ENCODE measurements around the gene ADGRL3. TPM values are rescaled to one million over a fixed set of nuclear protein-coding genes. Genes with fewer than 3 reads are reported as not detected.

The ADGRL3 gene
- total RNA-seq, 3 donors from 2014 or later (not counting 1 experiment from before 2014, with no cell fraction given): not detected

DNA sequence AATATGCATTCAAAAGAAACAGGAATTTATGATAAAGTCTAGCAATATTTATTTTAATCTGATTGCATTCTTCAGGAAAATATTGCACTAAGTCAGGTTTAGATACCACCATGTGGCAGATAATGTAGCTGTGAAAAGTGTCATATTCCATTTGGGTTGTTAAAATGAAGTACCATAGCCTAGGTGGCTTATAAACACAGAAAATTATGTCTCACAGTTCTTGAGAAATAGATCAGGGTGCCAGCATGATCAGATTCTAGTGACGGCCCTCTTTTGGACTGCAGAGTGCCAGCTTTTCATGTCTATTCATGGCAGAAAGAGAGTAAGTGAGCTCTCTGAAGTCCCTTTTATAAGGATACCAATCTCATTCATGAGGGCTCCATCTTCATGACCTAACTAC lies 5.6 kb upstream of the ADGRL3 start:
- Histone ChIP-seq H3K9me3 (ENCODE audit: control insufficient read depth, insufficient read depth, low read length) (peaks cover 2% of the 10 kb centered on the region), H3K36me3 (ENCODE audit: control insufficient read depth, insufficient read depth, low read length) (no peaks in the 10 kb centered on the region), H3K4me1 (ENCODE audit: control insufficient read depth, insufficient read depth, low read length) (no peaks in the 10 kb centered on the region), H3K27ac (ENCODE audit: low read length) (no peak overlapping the region), H3K27me3 (ENCODE audit: control insufficient read depth, insufficient read depth, low read length) (no peaks in the 10 kb centered on the region), H3K4me3 (ENCODE audit: low read length) (no peak overlapping the region)
- peaks cover 6 to 11% of the 10 kb centered on the region in 2 donors for H3K9me3 Mint-ChIP-seq
- peaks cover 10% of the 10 kb centered on the region for H3K36me3 Mint-ChIP-seq
- no peak overlapping the region for H3K27ac Mint-ChIP-seq
- ATAC-seq (no peak), DNase-seq (no peak)
- 88% methylated on average over 1 of the region's 1 CpG for WGBS (ENCODE audit: insufficient coverage)
- H3K27me3 Mint-ChIP-seq (ENCODE audit: low read depth in 2 of 2): peaks cover 4 to 10% of the 10 kb centered on the region in 2 donors
- no peak overlapping the region for H3K4me3 Mint-ChIP-seq
- intact Hi-C loops (cut with micrococcal nuclease): no loop called here
- no peaks in the 10 kb centered on the region for H3K4me1 Mint-ChIP-seq
- TF ChIP-seq, protein P1, sequence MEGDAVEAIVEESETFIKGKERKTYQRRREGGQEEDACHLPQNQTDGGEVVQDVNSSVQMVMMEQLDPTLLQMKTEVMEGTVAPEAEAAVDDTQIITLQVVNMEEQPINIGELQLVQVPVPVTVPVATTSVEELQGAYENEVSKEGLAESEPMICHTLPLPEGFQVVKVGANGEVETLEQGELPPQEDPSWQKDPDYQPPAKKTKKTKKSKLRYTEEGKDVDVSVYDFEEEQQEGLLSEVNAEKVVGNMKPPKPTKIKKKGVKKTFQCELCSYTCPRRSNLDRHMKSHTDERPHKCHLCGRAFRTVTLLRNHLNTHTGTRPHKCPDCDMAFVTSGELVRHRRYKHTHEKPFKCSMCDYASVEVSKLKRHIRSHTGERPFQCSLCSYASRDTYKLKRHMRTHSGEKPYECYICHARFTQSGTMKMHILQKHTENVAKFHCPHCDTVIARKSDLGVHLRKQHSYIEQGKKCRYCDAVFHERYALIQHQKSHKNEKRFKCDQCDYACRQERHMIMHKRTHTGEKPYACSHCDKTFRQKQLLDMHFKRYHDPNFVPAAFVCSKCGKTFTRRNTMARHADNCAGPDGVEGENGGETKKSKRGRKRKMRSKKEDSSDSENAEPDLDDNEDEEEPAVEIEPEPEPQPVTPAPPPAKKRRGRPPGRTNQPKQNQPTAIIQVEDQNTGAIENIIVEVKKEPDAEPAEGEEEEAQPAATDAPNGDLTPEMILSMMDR (IDR thresholded peaks at IDR 0.05): no peak

- Mint-ChIP-seq H3K4me1 (no peaks in the 10 kb centered on the region), H3K9me3 (peaks cover 5% of the 10 kb centered on the region in 2 donors), H3K27me3 (ENCODE audit: low read depth in 2 of 2) (peaks cover 7 to 14% of the 10 kb centered on the region in 2 donors), H3K27ac (no peak overlapping the region), H3K36me3 (peaks cover 13% of the 10 kb centered on the region), H3K4me3 (no peak overlapping the region)
- no peak overlapping the region for H3K27ac ChIP-seq (ENCODE audit: low read length)
- H3K36me3 ChIP-seq (ENCODE audit: control insufficient read depth, insufficient read depth, low read length): no peaks in the 10 kb centered on the region
- no peak for DNase-seq
- no peaks in the 10 kb centered on the region for H3K27me3 ChIP-seq (ENCODE audit: control insufficient read depth, insufficient read depth, low read length)
- WGBS (ENCODE audit: insufficient coverage): no CpG with 5 or more reads among the region's 1 CpG
- no peaks in the 10 kb centered on the region for H3K9me3 ChIP-seq (ENCODE audit: control insufficient read depth, insufficient read depth, low read length)
- no peaks in the 10 kb centered on the region for H3K4me1 ChIP-seq (ENCODE audit: control insufficient read depth, insufficient read depth, low read length)
- H3K4me3 ChIP-seq (ENCODE audit: low read length): no peak overlapping the region
- TF ChIP-seq, protein P1 (IDR thresholded peaks at IDR 0.05): no peak
- no peak for ATAC-seq
- intact Hi-C loops (cut with micrococcal nuclease): no loop called here
Measured at GRCh38 chr4:61195101-61195500, 5.0 kb upstream of the ADGRL3 start.

- H3K4me1 ChIP-seq (ENCODE audit: control insufficient read depth, insufficient read depth, low read length): peaks cover 6% of the 10 kb centered on the region
- H3K4me3 ChIP-seq (ENCODE audit: low read length): no peak overlapping the region
- Mint-ChIP-seq H3K4me3 (no peak overlapping the region), H3K9me3 (peaks cover 2 to 3% of the 10 kb centered on the region in 2 donors), H3K4me1 (no peaks in the 10 kb centered on the region), H3K36me3 (peaks cover 19% of the 10 kb centered on the region), H3K27ac (no peak overlapping the region), H3K27me3 (ENCODE audit: low read depth in 2 of 2) (peaks cover 28 to 35% of the 10 kb centered on the region in 2 donors)
- intact Hi-C loops (cut with micrococcal nuclease): no loop called here
- whole genome bisulfite sequencing (ENCODE audit: insufficient coverage): no CpG with 5 or more reads among the region's 1 CpG
- H3K9me3 ChIP-seq (ENCODE audit: control insufficient read depth, insufficient read depth, low read length): peaks cover 3% of the 10 kb centered on the region
- TF ChIP-seq, protein P1 (IDR thresholded peaks at IDR 0.05): no peak
- no peak for DNase-seq
- H3K27ac ChIP-seq (ENCODE audit: low read length): no peak overlapping the region
- H3K36me3 ChIP-seq (ENCODE audit: control insufficient read depth, insufficient read depth, low read length): no peaks in the 10 kb centered on the region
- H3K27me3 ChIP-seq (ENCODE audit: control insufficient read depth, insufficient read depth, low read length): peaks cover 8% of the 10 kb centered on the region
- no peak for ATAC-seq
Measured at GRCh38 chr4:61198686-61199085, 1.4 kb upstream of the ADGRL3 start.

DNA sequence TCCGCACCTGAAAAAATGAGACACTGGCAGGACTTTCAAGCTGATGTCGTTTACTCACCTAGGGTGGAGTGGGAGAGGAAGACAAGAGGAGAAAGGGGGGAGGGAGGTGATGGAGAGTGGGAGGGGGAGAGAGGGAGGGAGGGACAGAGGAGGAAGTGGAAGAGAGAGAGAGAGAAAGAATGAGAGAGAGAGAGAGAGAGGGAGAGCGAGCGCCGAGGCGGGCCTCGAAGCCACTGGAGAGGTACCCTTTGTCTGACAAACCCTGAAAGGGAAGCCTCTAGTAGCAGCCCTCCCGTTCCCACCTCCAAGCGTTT lies 296 bp upstream of the ADGRL3 start:
- Mint-ChIP-seq H3K9me3 (peaks cover 2% of the 10 kb centered on the region in 2 donors), H3K4me3 (no peak overlapping the region), H3K4me1 (no peaks in the 10 kb centered on the region), H3K36me3 (peaks cover 20% of the 10 kb centered on the region), H3K27ac (no peak overlapping the region), H3K27me3 (ENCODE audit: low read depth in 2 of 2) (peaks cover 30 to 35% of the 10 kb centered on the region in 2 donors)
- 6% methylated on average over 9 of the region's 9 CpGs for WGBS (ENCODE audit: insufficient coverage)
- H3K36me3 ChIP-seq (ENCODE audit: control insufficient read depth, insufficient read depth, low read length): no peaks in the 10 kb centered on the region
- no peak for ATAC-seq
- no peak overlapping the region for H3K4me3 ChIP-seq (ENCODE audit: low read length)
- H3K9me3 ChIP-seq (ENCODE audit: control insufficient read depth, insufficient read depth, low read length): peaks cover 3% of the 10 kb centered on the region
- H3K4me1 ChIP-seq (ENCODE audit: control insufficient read depth, insufficient read depth, low read length): peaks cover 6% of the 10 kb centered on the region
- H3K27me3 ChIP-seq (ENCODE audit: control insufficient read depth, insufficient read depth, low read length): peaks cover 8% of the 10 kb centered on the region
- intact Hi-C loops (cut with micrococcal nuclease): no loop called here
- no peak for DNase-seq
- H3K27ac ChIP-seq (ENCODE audit: low read length): no peak overlapping the region
- TF ChIP-seq, protein P1 (IDR thresholded peaks at IDR 0.05): no peak
